PC-9 (cell line): ENCODE results near the gene GATC. TPM values are rescaled to one million over a fixed set of nuclear protein-coding genes. Genes with fewer than 3 reads are reported as not detected.

Experiments used
- BruUV-seq: library from RNA; stranded (reverse); fragments of 400-500 nt; replicated peaks from 2 replicates; lab custom pipeline; 2021; lab: Mats Ljungman, UMichigan
- CTCF ChIA-PET: fragments of 300-600 bp; sonication (Branson Sonifier 250); formaldehyde crosslinking; loops from one replicate; lab custom pipeline; 2022; ENCODE audit warnings: antibody characterized with exemption; lab: Charles Lee
- POLR2A ChIA-PET: fragments of 300-600 bp; sonication (Branson Sonifier 250); formaldehyde crosslinking; loops from one replicate; lab custom pipeline; 2022; ENCODE audit warnings: antibody characterized with exemption; ENCODE audit not compliant: unreplicated experiment; lab: Charles Lee
- DNase-seq, 2 experiments: peaks; one replicate each; pipeline versions ENCODE4 v3.0.0 to v3.0.0-alpha.2; 2015 to 2022; ENCODE audit warnings: mixed read lengths in 1 of 2
- H2AFZ ChIP-seq: fragments of 200-600 bp; sonication (generic); 2 replicates; pipeline ENCODE4 v1.8.1; 2017; ENCODE audit warnings: antibody characterized with exemption
- H3F3A ChIP-seq: fragments of 200-600 bp; sonication (generic); 2 replicates; pipeline ENCODE4 v1.8.1; 2017; ENCODE audit warnings: antibody characterized with exemption, mild to moderate bottlenecking, low read depth; ENCODE audit not compliant: insufficient read depth
- H3K27ac ChIP-seq: fragments of 200-600 bp; sonication (generic); 2 replicates; pipeline ENCODE4 v1.6.1; 2016; ENCODE audit warnings: mixed run types
- H3K27me3 ChIP-seq: fragments of 200-600 bp; sonication (generic); 2 replicates; pipeline ENCODE4 v1.6.1; 2016; ENCODE audit warnings: low read depth, mixed run types; ENCODE audit not compliant: insufficient read depth
- H3K36me3 ChIP-seq: fragments of 200-600 bp; sonication (generic); 2 replicates; pipeline ENCODE4 v1.6.1; 2016; ENCODE audit warnings: low read depth, mixed run types
- H3K4me1 ChIP-seq: fragments of 200-600 bp; sonication (generic); replicated peaks from 2 replicates; pipeline ENCODE4 v1.6.1; 2016; ENCODE audit warnings: mixed run types; ENCODE audit not compliant: insufficient read depth
- H3K4me2 ChIP-seq: fragments of 200-600 bp; sonication (generic); 2 replicates; pipeline ENCODE4 v1.6.1; 2017; ENCODE audit warnings: mixed run types
- H3K4me3 ChIP-seq: fragments of 200-600 bp; sonication (generic); 2 replicates; pipeline ENCODE4 v1.6.1; 2016; ENCODE audit warnings: mixed run types
- H3K79me2 ChIP-seq: fragments of 200-600 bp; sonication (generic); 2 replicates; pipeline ENCODE4 v1.6.1; 2017; ENCODE audit warnings: low read depth, mixed run types
- H3K9me2 ChIP-seq: fragments of 200-600 bp; sonication (generic); 2 replicates; pipeline ENCODE4 v1.8.1; 2017; ENCODE audit warnings: mild to moderate bottlenecking; ENCODE audit not compliant: insufficient read depth
- H3K9me3 ChIP-seq: fragments of 200-600 bp; sonication (generic); 2 replicates; pipeline ENCODE4 v1.8.1; 2016; ENCODE audit warnings: low read depth; ENCODE audit not compliant: insufficient read depth
- H4K20me1 ChIP-seq: fragments of 200-600 bp; sonication (generic); 2 replicates; pipeline ENCODE4 v1.8.1; 2017; ENCODE audit not compliant: insufficient read depth
- CTCF ChIP-seq: fragments of 200-600 bp; sonication (generic); conservative IDR thresholded peaks from 2 replicates; pipeline ENCODE4 v1.6.1; 2017; ENCODE audit warnings: mixed run types, antibody characterized with exemption, mild to moderate bottlenecking, moderate library complexity
- EZH2 ChIP-seq: fragments of 200-600 bp; sonication (generic); IDR thresholded peaks from 2 replicates; pipeline ENCODE4 v1.8.0; 2017; ENCODE audit warnings: antibody characterized with exemption, low read depth
- intact Hi-C: fragments of 100-400 bp; cut with micrococcal nuclease; formaldehyde crosslinking; loops from one replicate; pipeline ENCODE4 v1.10.0; 2022; ENCODE audit not compliant: unreplicated experiment
- total RNA-seq: library from RNA; stranded (reverse); gene quantifications from 2 replicates; pipeline ENCODE4 v1.2.3, GENCODE V29; 2021

The GATC gene
- total RNA-seq, 1 experiment from 2014 or later = 24.3 TPM

- Histone ChIP-seq H3K27me3 (no peaks in the 10 kb centered on the region), H3K36me3 (peaks cover 16% of the 10 kb centered on the region; the same call in 1 of the 2 replicates), H3K4me2 (no peak overlapping the region), H3K9me3 (no peaks in the 10 kb centered on the region), H3K27ac (no peak overlapping the region), H3K9me2 (no peaks in the 10 kb centered on the region), H3K4me1 (no peaks in the 10 kb centered on the region), H3K79me2 (peaks cover 22% of the 10 kb centered on the region), H3F3A (peaks cover 64% of the 10 kb centered on the region; the same call in 1 of the 2 replicates), H3K4me3 (no peak overlapping the region), H4K20me1 (peaks cover 40% of the 10 kb centered on the region), H2AFZ (no peak overlapping the region)
- no peak for DNase-seq
- ChIA-PET POLR2A (interaction anchor here (0.7 kb wide), 1 partner anchor 76 kb away, joined by 5 read pairs; no protein-coding TSS in a partner anchor), CTCF (interaction anchor here (0.5 kb wide), 1 partner anchor 257 kb away, joined by 5 read pairs; no protein-coding TSS in a partner anchor)
- peak; percentile 61 for TF ChIP-seq CTCF
- no peak for TF ChIP-seq EZH2
- BruUV-seq = no TSS peak
- intact Hi-C loops = no loop called here
Observed at GRCh38 chr12:120453977-120454376, 7.7 kb downstream of the GATC start.

GRCh38 chr12:120455302-120455701 is 9.1 kb downstream of the GATC start:
- intact Hi-C loops = no loop called here
- H3F3A ChIP-seq = peaks cover 65% of the 10 kb centered on the region; the same call in 1 of the 2 replicates
- no TSS peak for BruUV-seq
- H3K36me3 ChIP-seq = peaks cover 17% of the 10 kb centered on the region; the same call in 1 of the 2 replicates
- POLR2A ChIA-PET = no interaction called here
- CTCF ChIA-PET = no interaction called here
- no peaks in the 10 kb centered on the region for H3K4me1 ChIP-seq
- peaks cover 13% of the 10 kb centered on the region for H3K79me2 ChIP-seq
- no peak for DNase-seq
- H2AFZ ChIP-seq = no peak overlapping the region
- peaks cover 47% of the 10 kb centered on the region for H4K20me1 ChIP-seq
- TF ChIP-seq EZH2 (no peak), CTCF (no peak)
- H3K4me3 ChIP-seq = no peak overlapping the region
- no peak overlapping the region for H3K27ac ChIP-seq
- no peaks in the 10 kb centered on the region for H3K9me3 ChIP-seq
- no peaks in the 10 kb centered on the region for H3K9me2 ChIP-seq
- H3K4me2 ChIP-seq = no peak overlapping the region
- H3K27me3 ChIP-seq = no peaks in the 10 kb centered on the region

GRCh38 chr12:120457133-120457532 is 10.9 kb downstream of the GATC start:
- ChIA-PET CTCF (no interaction called here), POLR2A (no interaction called here)
- no peak overlapping the region for H3K4me2 ChIP-seq
- H4K20me1 ChIP-seq = peaks cover 53% of the 10 kb centered on the region
- no peaks in the 10 kb centered on the region for H3K4me1 ChIP-seq
- peaks cover 75% of the 10 kb centered on the region; the same call in 1 of the 2 replicates for H3F3A ChIP-seq
- no peak overlapping the region for H2AFZ ChIP-seq
- H3K27ac ChIP-seq = no peak overlapping the region
- no peaks in the 10 kb centered on the region for H3K9me3 ChIP-seq
- no peak for TF ChIP-seq EZH2
- TF ChIP-seq CTCF = peak; percentile 46
- DNase-seq = no peak
- peaks cover 8% of the 10 kb centered on the region for H3K79me2 ChIP-seq
- peaks cover 25% of the 10 kb centered on the region for H3K36me3 ChIP-seq
- no peaks in the 10 kb centered on the region for H3K27me3 ChIP-seq
- BruUV-seq = no TSS peak
- H3K4me3 ChIP-seq = no peak overlapping the region
- intact Hi-C loops = no loop called here
- no peaks in the 10 kb centered on the region for H3K9me2 ChIP-seq
